Measurements from ENCODE around the gene ADTRP. TPM values are rescaled to one million over a fixed set of nuclear protein-coding genes. Genes with fewer than 3 reads are reported as not detected.

ADTRP gene
- total and polyA plus RNA-seq, 10 of the 15 experiments (the other 5 are each of a cell fraction or from before 2014, with no cell fraction given), result 0.10 to 2.6 (median 2.1) TPM

DNA sequence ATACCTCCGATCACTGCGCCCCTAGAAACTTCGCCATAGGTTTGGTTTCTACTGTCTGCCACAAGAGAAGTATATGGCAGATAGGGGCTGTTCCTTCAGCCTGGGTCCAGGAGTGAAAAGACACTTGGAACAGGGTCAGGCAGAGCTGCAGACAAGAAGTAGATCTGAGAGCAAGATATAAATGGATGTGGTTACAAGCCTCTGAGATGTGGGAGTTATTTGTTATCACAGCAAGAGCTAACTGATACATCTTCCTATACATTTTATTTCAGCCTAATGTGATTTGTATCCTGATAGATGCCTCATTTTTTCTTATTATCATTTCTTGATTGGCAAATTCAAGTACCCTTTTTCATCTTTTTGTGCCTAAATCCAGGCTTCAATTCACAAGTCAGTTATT is 40.9 kb upstream of the ADTRP start:
- no peak for FAIRE-seq
- RAD21 ChIA-PET (ENCODE audit: unreplicated experiment), result interaction anchor here (1.0 to 1.3 kb wide), 2 partner anchors 96 to 107 kb away, joined by 3 to 4 read pairs; no protein-coding TSS in a partner anchor
- no peak overlapping the region for H3K27ac ChIP-seq (ENCODE audit: control insufficient read depth, insufficient read depth)
- peaks cover 8% of the 10 kb centered on the region; the same call in 1 of the 2 replicates for H3K4me1 ChIP-seq (ENCODE audit: control insufficient read depth, insufficient read depth, low read length)
- no peak overlapping the region for H3K9ac ChIP-seq (ENCODE audit: control insufficient read depth, insufficient read depth, low read length)
- no peaks in the 10 kb centered on the region for H3K27me3 ChIP-seq (replicated peaks in 1 of 2; ENCODE audit: control insufficient read depth in 2 of 2, insufficient read depth in 2 of 2, low read length in 1 of 2)
- in situ Hi-C loops (cut with MboI), result no loop called here
- WGBS (ENCODE audit: insufficient coverage, insufficient replicate concordance, low lambda C conversion rate, missing lambda C conversion rate), result 100% methylated on average over 3 of the region's 3 CpGs
- H3K36me3 ChIP-seq (ENCODE audit: control insufficient read depth in 2 of 2, insufficient read depth in 2 of 2, low read length in 1 of 2), result no peaks in the 10 kb centered on the region
- H3K4me3 ChIP-seq, result no peak overlapping the region
- SMC1A ChIA-PET (ENCODE audit: uncharacterized antibody, unreplicated experiment), result interaction anchor here (0.6 to 6.9 kb wide), 6 partner anchors 9 to 169 kb away, joined by 3 to 37 read pairs (median 4); no protein-coding TSS in a partner anchor
- CTCF ChIA-PET, result interaction anchor here (0.7 kb wide), 1 partner anchor 256 kb away, joined by 4 read pairs; no protein-coding TSS in a partner anchor
- TF ChIP-seq NFYB (IDR thresholded peaks at IDR 0.05; ENCODE audit: insufficient read depth, low read depth, low read length) (no peak), MAX (IDR thresholded peaks at IDR 0.05; ENCODE audit: low read depth, low read length) (no peak), ESRRA (IDR thresholded peaks at IDR 0.05; ENCODE audit: low read length) (no peak), YBX1 (IDR thresholded peaks at IDR 0.05) (no peak), MYB (IDR thresholded peaks at IDR 0.05; ENCODE audit: borderline replicate concordance, low read depth, low read length) (no peak), MEF2B (IDR thresholded peaks at IDR 0.05; ENCODE audit: partially characterized antibody, poor library complexity, severe bottlenecking) (no peak)
- TF ChIP-seq, protein P1, sequence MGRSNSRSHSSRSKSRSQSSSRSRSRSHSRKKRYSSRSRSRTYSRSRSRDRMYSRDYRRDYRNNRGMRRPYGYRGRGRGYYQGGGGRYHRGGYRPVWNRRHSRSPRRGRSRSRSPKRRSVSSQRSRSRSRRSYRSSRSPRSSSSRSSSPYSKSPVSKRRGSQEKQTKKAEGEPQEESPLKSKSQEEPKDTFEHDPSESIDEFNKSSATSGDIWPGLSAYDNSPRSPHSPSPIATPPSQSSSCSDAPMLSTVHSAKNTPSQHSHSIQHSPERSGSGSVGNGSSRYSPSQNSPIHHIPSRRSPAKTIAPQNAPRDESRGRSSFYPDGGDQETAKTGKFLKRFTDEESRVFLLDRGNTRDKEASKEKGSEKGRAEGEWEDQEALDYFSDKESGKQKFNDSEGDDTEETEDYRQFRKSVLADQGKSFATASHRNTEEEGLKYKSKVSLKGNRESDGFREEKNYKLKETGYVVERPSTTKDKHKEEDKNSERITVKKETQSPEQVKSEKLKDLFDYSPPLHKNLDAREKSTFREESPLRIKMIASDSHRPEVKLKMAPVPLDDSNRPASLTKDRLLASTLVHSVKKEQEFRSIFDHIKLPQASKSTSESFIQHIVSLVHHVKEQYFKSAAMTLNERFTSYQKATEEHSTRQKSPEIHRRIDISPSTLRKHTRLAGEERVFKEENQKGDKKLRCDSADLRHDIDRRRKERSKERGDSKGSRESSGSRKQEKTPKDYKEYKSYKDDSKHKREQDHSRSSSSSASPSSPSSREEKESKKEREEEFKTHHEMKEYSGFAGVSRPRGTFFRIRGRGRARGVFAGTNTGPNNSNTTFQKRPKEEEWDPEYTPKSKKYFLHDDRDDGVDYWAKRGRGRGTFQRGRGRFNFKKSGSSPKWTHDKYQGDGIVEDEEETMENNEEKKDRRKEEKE (IDR thresholded peaks at IDR 0.05), result no peak
- no peaks in the 10 kb centered on the region for H4K20me1 ChIP-seq (ENCODE audit: control insufficient read depth, insufficient read depth)
- intact Hi-C loops (cut with micrococcal nuclease; ENCODE audit: unreplicated experiment), result no loop called here
- POLR2A ChIA-PET, result interaction anchor here (1.2 kb wide), 1 partner anchor 9 kb away, joined by 4 read pairs; no protein-coding TSS in a partner anchor
- H3K4me2 ChIP-seq (ENCODE audit: control insufficient read depth, insufficient read depth), result no peak overlapping the region
- H2AFZ ChIP-seq (ENCODE audit: control insufficient read depth, low read depth, low read length), result no peak overlapping the region
- DNase-seq (ENCODE audit: low read depth, low spot score), result no peak
- no peaks in the 10 kb centered on the region for H3K79me2 ChIP-seq (ENCODE audit: control insufficient read depth, insufficient read depth, low read length)
- no peak for ATAC-seq
- peaks cover 3% of the 10 kb centered on the region for H3K9me3 ChIP-seq (replicated peaks; ENCODE audit: control insufficient read depth, insufficient read depth, low read length)
- no TSS peak for BruUV-seq (replicated peaks)
